Activated CD8-positive, alpha-beta memory T cell treated with anti-CD3 and anti-CD28 coated beads, Interleukin-2, amount 50 U/mL, for 1 hour (primary cell): Measurements from ENCODE around the gene LIMK2.

Experiments
- DNase-seq: peaks from one replicate; pipeline ENCODE4 v3.0.0-alpha.2; 2020; ENCODE audit errors: extremely low read depth

The LIMK2 gene

DNA sequence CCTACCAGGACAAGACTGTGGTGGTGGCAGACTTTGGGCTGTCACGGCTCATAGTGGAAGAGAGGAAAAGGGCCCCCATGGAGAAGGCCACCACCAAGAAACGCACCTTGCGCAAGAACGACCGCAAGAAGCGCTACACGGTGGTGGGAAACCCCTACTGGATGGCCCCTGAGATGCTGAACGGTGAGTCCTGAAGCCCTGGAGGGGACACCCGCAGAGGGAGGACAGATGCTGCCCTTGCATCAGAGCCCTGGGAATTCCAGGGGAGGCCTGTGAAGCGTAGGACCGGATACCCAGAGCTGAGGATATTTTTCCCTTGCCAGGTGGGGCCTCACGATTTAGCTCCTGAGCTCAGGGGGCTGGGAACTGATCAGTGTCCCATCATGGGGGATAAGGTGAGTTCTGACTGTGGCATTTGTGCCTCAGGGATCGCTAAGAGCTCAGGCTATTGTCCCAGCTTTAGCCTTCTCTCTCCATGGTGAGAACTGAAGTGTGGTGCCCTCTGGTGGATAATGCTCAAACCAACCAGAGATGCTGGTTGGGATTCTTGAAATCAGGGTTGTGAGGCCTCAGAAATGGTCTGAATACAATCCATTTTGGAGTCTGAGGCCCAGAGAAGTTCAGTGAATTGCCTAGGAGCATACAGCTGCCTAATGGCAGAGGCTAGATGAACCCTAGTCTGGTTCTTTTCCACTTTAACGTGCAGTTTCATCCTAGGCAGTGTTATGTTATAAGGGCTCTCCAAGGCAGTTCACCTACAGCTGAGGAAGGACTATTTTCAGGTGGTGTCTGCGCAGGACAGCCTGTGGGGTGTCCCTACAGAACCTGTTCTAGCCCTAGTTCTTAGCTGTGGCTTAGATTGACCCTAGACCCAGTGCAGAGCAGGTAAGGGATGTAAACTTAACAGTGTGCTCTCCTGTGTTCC is 60.7 kb downstream of the LIMK2 start:
- DNase-seq: no peak

- no peak for DNase-seq
These were observed 61.9 kb downstream of the LIMK2 start for GRCh38 chr22:31274017-31274416.

DNA sequence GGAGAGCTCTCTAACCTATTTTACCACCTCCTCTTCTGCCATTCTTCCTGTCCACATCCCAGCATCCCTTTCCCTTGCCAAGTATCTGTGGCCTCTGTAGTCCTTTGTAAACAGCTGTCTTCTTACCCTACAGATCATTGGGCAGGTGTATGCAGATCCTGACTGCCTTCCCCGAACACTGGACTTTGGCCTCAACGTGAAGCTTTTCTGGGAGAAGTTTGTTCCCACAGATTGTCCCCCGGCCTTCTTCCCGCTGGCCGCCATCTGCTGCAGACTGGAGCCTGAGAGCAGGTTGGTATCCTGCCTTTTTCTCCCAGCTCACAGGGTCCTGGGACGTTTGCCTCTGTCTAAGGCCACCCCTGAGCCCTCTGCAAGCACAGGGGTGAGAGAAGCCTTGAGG is 62.9 kb downstream of the LIMK2 start:
- DNase-seq: no peak

- no peak for DNase-seq
These were observed 63.5 kb downstream of the LIMK2 start for GRCh38 chr22:31275576-31275975.

DNA sequence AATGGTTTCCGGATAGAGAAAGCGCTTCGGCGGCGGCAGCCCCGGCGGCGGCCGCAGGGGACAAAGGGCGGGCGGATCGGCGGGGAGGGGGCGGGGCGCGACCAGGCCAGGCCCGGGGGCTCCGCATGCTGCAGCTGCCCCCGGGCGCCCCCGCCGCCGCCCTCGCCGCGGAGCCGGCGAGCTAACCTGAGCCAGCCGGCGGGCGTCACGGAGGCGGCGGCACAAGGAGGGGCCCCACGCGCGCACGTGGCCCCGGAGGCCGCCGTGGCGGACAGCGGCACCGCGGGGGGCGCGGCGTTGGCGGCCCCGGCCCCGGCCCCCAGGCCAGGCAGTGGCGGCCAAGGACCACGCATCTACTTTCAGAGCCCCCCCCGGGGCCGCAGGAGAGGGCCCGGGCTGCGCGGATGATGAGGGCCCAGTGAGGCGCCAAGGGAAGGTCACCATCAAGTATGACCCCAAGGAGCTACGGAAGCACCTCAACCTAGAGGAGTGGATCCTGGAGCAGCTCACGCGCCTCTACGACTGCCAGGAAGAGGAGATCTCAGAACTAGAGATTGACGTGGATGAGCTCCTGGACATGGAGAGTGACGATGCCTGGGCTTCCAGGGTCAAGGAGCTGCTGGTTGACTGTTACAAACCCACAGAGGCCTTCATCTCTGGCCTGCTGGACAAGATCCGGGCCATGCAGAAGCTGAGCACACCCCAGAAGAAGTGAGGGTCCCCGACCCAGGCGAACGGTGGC is 64.5 kb downstream of the LIMK2 start:
- no peak for DNase-seq

- no peak for DNase-seq
These were observed 65.6 kb downstream of the LIMK2 start for GRCh38 chr22:31277741-31278140.

DNA sequence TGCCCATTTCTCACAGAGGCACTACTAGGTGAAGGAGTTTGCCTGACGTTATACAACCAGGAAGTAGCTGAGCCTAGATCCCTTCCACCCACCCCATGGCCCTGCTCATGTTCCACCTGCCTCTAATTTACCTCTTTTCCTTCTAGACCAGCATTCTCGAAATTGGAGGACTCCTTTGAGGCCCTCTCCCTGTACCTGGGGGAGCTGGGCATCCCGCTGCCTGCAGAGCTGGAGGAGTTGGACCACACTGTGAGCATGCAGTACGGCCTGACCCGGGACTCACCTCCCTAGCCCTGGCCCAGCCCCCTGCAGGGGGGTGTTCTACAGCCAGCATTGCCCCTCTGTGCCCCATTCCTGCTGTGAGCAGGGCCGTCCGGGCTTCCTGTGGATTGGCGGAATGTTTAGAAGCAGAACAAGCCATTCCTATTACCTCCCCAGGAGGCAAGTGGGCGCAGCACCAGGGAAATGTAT is 66.1 kb downstream of the LIMK2 start:
- DNase-seq: no peak

GRCh38 chr22:31278626-31279326 is 66.7 kb downstream of the LIMK2 start:
- no peak for DNase-seq

GRCh38 chr22:31279327-31279669 is 67.2 kb downstream of the LIMK2 start:
- DNase-seq: no peak

- DNase-seq: no peak
These were observed 67.9 kb downstream of the LIMK2 start for GRCh38 chr22:31279821-31280505.

DNA sequence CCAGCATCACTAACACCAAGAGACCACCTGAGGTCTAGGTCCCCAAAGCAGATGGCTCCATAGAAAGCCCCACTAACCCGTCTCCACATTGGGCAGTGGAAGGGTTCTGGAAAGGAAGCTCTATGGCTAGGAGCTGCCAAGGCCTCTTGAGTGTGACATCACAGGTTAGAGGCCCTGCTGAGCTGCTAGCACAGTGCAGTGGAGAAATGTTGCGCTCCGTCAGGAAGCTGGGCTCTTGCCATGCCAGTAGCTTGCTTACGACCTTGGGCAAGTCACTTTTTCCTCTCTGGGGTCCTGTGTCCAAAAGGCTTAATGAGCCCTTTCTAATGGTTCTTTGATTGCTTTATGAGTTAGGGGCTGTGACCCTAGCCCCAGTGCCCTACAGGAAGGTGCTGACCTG is 69.6 kb downstream of the LIMK2 start:
- no peak for DNase-seq

GRCh38 chr22:31282748-31283468 is 70.8 kb downstream of the LIMK2 start:
- DNase-seq: no peak

GRCh38 chr22:31284281-31285155 is 72.4 kb downstream of the LIMK2 start:
- no peak for DNase-seq

- DNase-seq: no peak
These were observed 74.5 kb downstream of the LIMK2 start for GRCh38 chr22:31286360-31287255.

DNA sequence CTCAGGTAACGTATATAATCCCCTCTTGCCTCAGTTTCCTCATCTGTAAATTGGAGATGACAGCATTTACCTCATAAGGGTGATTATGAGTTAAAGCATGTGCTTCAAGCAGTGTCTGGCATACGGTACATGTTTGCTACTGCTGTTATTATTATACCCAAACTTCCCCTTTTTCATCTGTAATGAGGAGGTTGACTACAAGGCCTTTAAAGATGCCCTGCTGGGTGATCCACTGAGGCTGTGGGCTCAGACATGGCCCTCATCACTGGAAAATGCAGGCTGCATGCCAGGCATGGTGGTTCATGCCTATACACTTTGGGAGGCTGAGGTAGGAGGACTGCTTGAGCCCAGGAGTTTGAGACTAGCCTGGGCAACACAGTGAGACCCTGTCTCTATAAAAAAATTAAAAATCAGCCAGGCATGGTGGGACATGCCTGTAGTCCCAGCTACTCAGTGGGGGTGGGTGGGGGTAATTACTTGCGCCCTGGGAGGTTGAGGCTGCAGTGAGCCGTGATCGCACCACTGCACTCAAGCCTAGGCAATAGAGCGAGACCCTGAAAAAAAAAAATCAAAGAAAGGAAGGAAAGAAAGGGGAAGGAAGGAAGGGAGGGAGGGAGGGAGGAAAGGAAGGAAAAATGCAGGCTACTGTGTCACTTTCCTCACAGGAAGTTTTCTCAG is 75.9 kb downstream of the LIMK2 start:
- no peak for DNase-seq

- no peak for DNase-seq
These were observed 76.6 kb downstream of the LIMK2 start for GRCh38 chr22:31288496-31289240.

DNA sequence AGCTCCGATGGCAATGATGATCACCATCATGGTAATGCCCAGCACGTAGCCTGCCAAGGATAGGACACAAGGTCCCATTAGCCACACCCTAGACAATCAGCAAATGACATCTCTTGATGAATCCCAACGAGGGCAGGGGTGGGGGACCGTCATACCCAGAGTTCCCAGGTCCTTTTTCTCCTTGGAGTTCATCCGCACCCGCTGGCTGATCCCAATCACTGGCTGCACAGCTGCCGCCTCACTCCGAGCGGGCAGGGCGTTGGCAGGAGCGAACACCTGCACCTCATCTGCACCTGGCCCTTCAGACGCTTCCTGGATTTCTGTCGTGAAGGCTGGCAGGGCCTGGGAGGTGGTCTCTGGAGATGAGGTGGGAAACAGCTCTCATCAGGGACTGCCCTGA is 77.2 kb downstream of the LIMK2 start:
- DNase-seq: no peak
